HG03432 (cell line): ENCODE measurements around the gene GRWD1.

Source experiments
- ATAC-seq: cut with Tn5 transposase; IDR thresholded peaks from one replicate; pipeline ENCODE4 v1.9.1; 2021; ENCODE audit warnings: mild to moderate bottlenecking, moderate library complexity; ENCODE audit not compliant: unreplicated experiment

GRWD1 gene

GRCh38 chr19:48493718-48494401, 48.1 kb downstream of the GRWD1 start:
- ATAC-seq = no peak

GRCh38 chr19:48495396-48495795, 49.6 kb downstream of the GRWD1 start:
- ATAC-seq = no peak

- no peak for ATAC-seq
These were observed 51.4 kb downstream of the GRWD1 start for GRCh38 chr19:48496959-48497727.

- no peak for ATAC-seq
These were observed 52.2 kb downstream of the GRWD1 start for GRCh38 chr19:48497728-48498594.

GRCh38 chr19:48498595-48499311, 53.0 kb downstream of the GRWD1 start:
- ATAC-seq = no peak

GRCh38 chr19:48499316-48500090, 53.7 kb downstream of the GRWD1 start:
- ATAC-seq = no peak

- ATAC-seq = no peak
These were observed 55.2 kb downstream of the GRWD1 start for GRCh38 chr19:48500830-48501493.

- no peak for ATAC-seq
These were observed 55.9 kb downstream of the GRWD1 start for GRCh38 chr19:48501494-48502349.

GRCh38 chr19:48502350-48503018, 56.7 kb downstream of the GRWD1 start:
- no peak for ATAC-seq

GRCh38 chr19:48506138-48506733, 60.5 kb downstream of the GRWD1 start:
- no peak for ATAC-seq
